Heart left ventricle (tissue), 16 donors: ENCODE data around the gene CFAP157. TPM values are rescaled to one million over a fixed set of nuclear protein-coding genes. Genes with fewer than 3 reads are reported as not detected.

Source experiments
- ATAC-seq, 4 donors: fragments of 200-7000 bp; cut with Tn5 transposase; one replicate each; pipeline ENCODE4 v1.9.1; 2020 to 2022; ENCODE audit warnings: moderate library complexity in 4 of 4, mild to moderate bottlenecking in 3 of 4, moderate number of reproducible peaks in 1 of 4
- DNase-seq, 5 donors: peaks; one replicate each; pipeline ENCODE4 v3.0.0-alpha.2; 2020
- H3K27ac ChIP-seq, 12 donors: fragments of 200-600 bp; sonication (generic) in 4 of 12; one replicate each; pipeline versions ENCODE4 v1.5.0 to v1.8.0; 2016 to 2022; ENCODE audit warnings: mild to moderate bottlenecking in 2 of 12
- H3K27me3 ChIP-seq, 9 donors: fragments of 200-600 bp; sonication (generic) in 2 of 9; one replicate each; pipeline versions ENCODE4 v1.5.1 to v1.8.0; 2016 to 2022; ENCODE audit warnings: mild to moderate bottlenecking in 3 of 9
- H3K36me3 ChIP-seq, 9 donors: fragments of 200-600 bp; sonication (generic) in 2 of 9; one replicate each; pipeline versions ENCODE4 v1.5.0 to v1.8.0; 2018 to 2022; ENCODE audit warnings: mild to moderate bottlenecking in 2 of 9
- H3K4me1 ChIP-seq, 12 donors: fragments of 200-600 bp; sonication (generic) in 4 of 12; one replicate each; pipeline versions ENCODE4 v1.5.0 to v1.8.0; 2016 to 2022; ENCODE audit warnings: mild to moderate bottlenecking in 3 of 12
- H3K4me3 ChIP-seq, 12 donors: fragments of 200-600 bp; sonication (generic) in 4 of 12; one replicate each; pipeline versions ENCODE4 v1.5.0 to v1.8.0; 2017 to 2022; ENCODE audit warnings: mild to moderate bottlenecking in 9 of 12, moderate library complexity in 4 of 12
- H3K9me3 ChIP-seq, 12 donors: fragments of 200-600 bp; sonication (generic) in 4 of 12; one replicate each; pipeline versions ENCODE4 v1.5.0 to v1.8.0; 2016 to 2022; ENCODE audit warnings: mild to moderate bottlenecking in 1 of 12
- POLR2A ChIP-seq, 2 donors: fragments of 450-650 bp; IDR thresholded peaks; one replicate each; pipeline ENCODE4 v1.6.1; 2017; ENCODE audit warnings: antibody characterized with exemption in 2 of 2, mild to moderate bottlenecking in 2 of 2, moderate library complexity in 2 of 2
- WGBS, 4 donors: extraction: QIAGEN DNeasy Blood & Tissue Kit in 2 of 4; methylation state at CpG; one replicate each; pipeline versions ENCODE4 v1.1.5 to v1.1.7; 2013 to 2018; 5-methylcytosine and 5-hydroxymethylcytosine counted together
- intact Hi-C, 10 donors: fragments of 100-400 bp; cut with DNase I; formaldehyde crosslinking; loops; one replicate each; pipeline versions ENCODE4 v1.11.1 to v1.14.2; 2022
- long read RNA-seq, 3 donors: library from polyadenylated mRNA; unstranded; transcript quantifications; one replicate each; pipeline ENCODE4 v2.0.0, GENCODE V29; 2020 to 2021
- polyA plus RNA-seq, 2 donors: library from polyadenylated mRNA; stranded (reverse); fragments of 200-250 nt; gene quantifications; one replicate each; pipeline ENCODE4 v1.2.3, GENCODE V29; 2013
- total RNA-seq, 9 donors: library from RNA; depleted of rRNA in 2 of 9; stranded (reverse); fragments of >200 nt in 2 of 9; fragmentation: NEBNext Ultra II Directional in 3 of 9; extraction: Animal tissue kit (Norgen Biotek cat#: 25700) in 3 of 9; gene quantifications; one replicate each; pipeline versions ENCODE4 v1.1.0 to v1.2.4, GENCODE V29; 2016 to 2023
- TF ChIP-seq, protein P1 (sequence below), 12 donors: fragments of 200-600 bp; sonication (generic) in 4 of 12; IDR thresholded peaks; one replicate each; pipeline versions ENCODE4 v1.5.0 to v1.8.0; 2018 to 2022; ENCODE audit warnings: antibody characterized with exemption in 12 of 12, mild to moderate bottlenecking in 5 of 12
- donor health status: ischemic (EF 13 %, LVEDD 7.1; RV severe dilation, severe dysfunction).
- donor health status: healthy with polysubstance abuse.
- donor health status: DM: no; HTN: yes; CAD: no.
- donor health status: DM: no; HTN: no; CAD: no.
- donor health status: ischemic (EF 25% LVEDD 6.9; RV normal size, moderate dysfunction).
- donor health status: ischemic (EF 25% LVEDD 5.7; RV mildly dilated, moderate dysfunction).
- donor health status: healthy.
- donor health status: DM: yes; HTN: yes; CAD: no.
- donor health status: ischemic (EF 35%, LVEDD 5.7; RV mildly dilated, moderate dysfunction).
- donor health status: nonischemic (EF 11% LVEDD 7.7; RV severe dilation, severe dysfunction).
- donor health status: DM: yes; HTN: yes; CAD: no.
- donor health status: PGD.
- donor health status: ischemic (EF 29% LVEDD 5.4; RV normal size, mild dysfunction).
- donor health status: nonischemic (EF 23%, LVEDD 6.1; RV moderate dilation, normal function).

Gene CFAP157
- under 1 TPM in 2 of 9 donors, not detected in 7; 0.15 to 0.87 TPM for total RNA-seq
- polyA plus RNA-seq, result under 1 TPM; 0.08 TPM
- long read RNA-seq, donor 1, partial matches to known transcripts, result 0 of 1 reads
- long read RNA-seq, donor 1, other reads (novel, unspliced or antisense), result 1 of 1 reads
- long read RNA-seq, donor 2, partial matches to known transcripts, result 0 of 2 reads
- long read RNA-seq, donor 2, other reads (novel, unspliced or antisense), result 2 of 2 reads
- long read RNA-seq, donor 3, result 0 reads

DNA sequence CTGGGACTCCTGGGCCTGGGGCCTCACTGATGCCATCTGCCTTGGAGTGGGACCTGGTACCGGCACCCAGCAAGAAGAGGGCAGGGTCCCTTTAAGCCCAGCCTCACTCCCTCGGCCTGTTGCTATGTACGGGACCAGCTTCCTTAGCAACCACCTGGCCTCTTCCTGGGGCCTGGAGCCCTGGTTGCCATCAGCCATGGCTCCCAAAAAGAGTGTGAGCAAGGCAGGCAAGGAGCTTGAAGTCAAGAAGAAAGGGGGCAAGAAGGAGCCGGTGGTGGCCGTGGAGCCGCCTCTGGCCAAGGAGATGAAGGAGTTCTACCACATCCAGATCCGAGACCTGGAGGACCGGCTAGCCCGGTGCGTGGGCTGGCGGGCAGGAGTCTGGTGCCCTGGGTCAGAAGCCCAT lies at the start of gene CFAP157:
CFAP157 (plus strand) TSS at position 153 of the 406 bp plus-strand sequence; CDS start at position 197, 44 bp downstream.
- Histone ChIP-seq H3K9me3 (no peaks in the 10 kb centered on the region), H3K4me3 (no peak within 1 kb of the TSS), H3K27me3 (no peaks in the 10 kb centered on the region), H3K4me1 (peaks cover 0 to 9% (median 0%) of the 10 kb centered on the region in 12 donors), H3K36me3 (no peaks in the 10 kb centered on the region), H3K27ac (no peak within 1 kb of the TSS)
- TF ChIP-seq, protein P1, sequence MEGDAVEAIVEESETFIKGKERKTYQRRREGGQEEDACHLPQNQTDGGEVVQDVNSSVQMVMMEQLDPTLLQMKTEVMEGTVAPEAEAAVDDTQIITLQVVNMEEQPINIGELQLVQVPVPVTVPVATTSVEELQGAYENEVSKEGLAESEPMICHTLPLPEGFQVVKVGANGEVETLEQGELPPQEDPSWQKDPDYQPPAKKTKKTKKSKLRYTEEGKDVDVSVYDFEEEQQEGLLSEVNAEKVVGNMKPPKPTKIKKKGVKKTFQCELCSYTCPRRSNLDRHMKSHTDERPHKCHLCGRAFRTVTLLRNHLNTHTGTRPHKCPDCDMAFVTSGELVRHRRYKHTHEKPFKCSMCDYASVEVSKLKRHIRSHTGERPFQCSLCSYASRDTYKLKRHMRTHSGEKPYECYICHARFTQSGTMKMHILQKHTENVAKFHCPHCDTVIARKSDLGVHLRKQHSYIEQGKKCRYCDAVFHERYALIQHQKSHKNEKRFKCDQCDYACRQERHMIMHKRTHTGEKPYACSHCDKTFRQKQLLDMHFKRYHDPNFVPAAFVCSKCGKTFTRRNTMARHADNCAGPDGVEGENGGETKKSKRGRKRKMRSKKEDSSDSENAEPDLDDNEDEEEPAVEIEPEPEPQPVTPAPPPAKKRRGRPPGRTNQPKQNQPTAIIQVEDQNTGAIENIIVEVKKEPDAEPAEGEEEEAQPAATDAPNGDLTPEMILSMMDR (IDR thresholded peaks at IDR 0.05), result no peak
- WGBS, 4 donors, result 55 to 69% (median 66%) methylated on average over 11 of the region's 11 CpGs
- ATAC-seq (peak in 2 of 4 donors; percentile 17 to 30), DNase-seq (no peak)
- intact Hi-C loops, result no loop called here

DNA sequence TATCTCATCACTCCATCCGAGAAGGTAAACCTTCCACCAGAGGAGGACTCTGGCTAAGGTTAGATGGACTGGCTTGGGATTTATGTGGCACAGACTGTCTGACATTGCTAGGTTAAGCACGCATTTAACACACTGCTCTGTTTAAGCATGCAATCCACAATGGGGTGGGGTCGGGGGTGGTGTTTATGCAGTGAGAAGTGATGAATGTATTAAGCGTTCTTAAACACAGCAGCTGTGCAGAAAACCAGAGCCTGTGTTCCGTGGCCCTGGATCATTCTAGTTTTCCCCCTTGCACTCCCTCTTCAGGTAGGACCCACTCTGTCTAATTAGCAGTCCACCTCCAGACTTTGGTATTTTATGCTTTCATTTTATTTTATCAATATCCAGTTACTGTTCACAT lies 48.4 kb upstream of the CFAP157 start:
- H3K4me3 ChIP-seq, result no peak overlapping the region
- H3K9me3 ChIP-seq, result no peaks in the 10 kb centered on the region
- no peaks in the 10 kb centered on the region for H3K27me3 ChIP-seq
- intact Hi-C loops, result loop anchor here in 1 of 10 donors (10.0 kb wide), 1 partner anchor 54 kb away; no protein-coding TSS in a partner anchor
- no peaks in the 10 kb centered on the region for H3K4me1 ChIP-seq
- ATAC-seq (no peak), DNase-seq (no peak)
- WGBS, 4 donors, result 90 to 94% (median 91%) methylated on average over 5 of the region's 5 CpGs
- peaks cover 0 to 94% (median 55%) of the 10 kb centered on the region in 9 donors for H3K36me3 ChIP-seq
- TF ChIP-seq, protein P1 (IDR thresholded peaks at IDR 0.05), result no peak
- no peak for TF ChIP-seq POLR2A (IDR thresholded peaks at IDR 0.05)
- H3K27ac ChIP-seq, result no peak overlapping the region

DNA sequence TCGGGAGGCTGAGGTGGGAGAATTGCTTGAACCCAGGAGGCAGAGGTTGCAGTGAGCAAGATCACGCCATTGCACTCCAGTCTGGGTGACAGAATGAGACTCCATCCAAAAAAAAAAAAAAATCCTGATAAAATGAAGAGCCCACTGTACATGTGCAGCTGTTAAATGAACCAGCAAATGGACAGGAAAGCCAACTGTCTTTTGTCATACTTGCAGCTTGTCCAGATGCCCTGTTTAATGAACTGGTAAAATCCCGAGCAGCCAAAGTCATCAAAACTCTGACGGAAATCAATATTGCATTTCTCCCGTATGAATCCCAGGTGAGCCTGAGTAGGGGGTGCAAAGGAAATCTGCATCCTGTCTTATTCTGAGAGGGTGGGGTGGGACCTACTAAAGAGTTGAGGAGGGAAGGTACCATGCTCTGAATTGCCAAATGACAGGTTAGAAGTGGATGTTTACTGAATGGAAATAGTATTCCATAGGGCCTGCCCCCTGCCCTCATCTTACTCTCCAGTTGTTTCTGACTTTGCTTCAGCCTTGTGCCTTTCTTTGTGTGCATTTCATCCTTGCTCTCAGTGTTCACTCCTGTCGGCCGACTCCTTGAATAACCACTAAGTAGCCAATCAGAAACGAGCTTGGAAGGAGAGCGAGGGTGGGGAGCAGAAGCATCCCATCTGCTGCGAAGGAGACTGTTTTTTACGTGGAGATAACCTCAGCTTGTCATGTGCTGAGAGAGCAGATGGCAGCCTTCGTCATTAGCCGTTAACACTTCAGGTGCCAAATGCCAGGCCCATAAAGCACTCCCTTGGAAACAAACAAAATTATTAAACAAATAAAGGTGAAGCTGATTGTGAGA lies 45.7 kb upstream of the CFAP157 start:
- TF ChIP-seq, protein P1 (IDR thresholded peaks at IDR 0.05), result no peak
- no peak for TF ChIP-seq POLR2A (IDR thresholded peaks at IDR 0.05)
- H3K36me3 ChIP-seq, result peaks cover 0 to 94% (median 66%) of the 10 kb centered on the region in 9 donors
- ATAC-seq, result no peak

DNA sequence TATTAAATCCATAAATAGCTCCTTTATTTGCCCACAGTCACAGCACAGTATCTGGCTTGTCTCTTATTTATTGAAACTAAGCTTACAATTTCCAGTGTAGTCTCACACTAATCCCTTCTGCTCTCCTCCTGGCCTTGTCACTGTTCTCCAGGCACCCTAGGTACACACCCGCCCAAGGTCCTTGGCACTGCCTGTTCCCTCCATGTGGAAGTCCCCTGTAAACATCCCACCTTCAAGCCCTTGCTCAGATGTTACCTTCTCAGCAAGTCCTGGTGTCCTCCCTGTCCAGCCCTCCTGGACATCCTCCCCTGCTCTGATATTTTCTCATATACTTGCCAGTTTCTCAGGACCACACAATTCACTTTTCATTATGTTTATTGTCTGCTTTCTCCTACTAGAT lies 44.2 kb upstream of the CFAP157 start:
- H3K36me3 ChIP-seq, result peaks cover 0 to 99% (median 73%) of the 10 kb centered on the region in 9 donors
- H3K4me1 ChIP-seq, result peaks cover 0 to 15% (median 0%) of the 10 kb centered on the region in 12 donors
- H3K27me3 ChIP-seq, result no peaks in the 10 kb centered on the region
- ATAC-seq (peak in 1 of 4 donors; percentile 29), DNase-seq (no peak)
- WGBS, 4 donors, result 92 to 98% (median 95%) methylated on average over 1 of the region's 1 CpG
- intact Hi-C loops, result loop anchor here in 1 of 10 donors (10.0 kb wide), 1 partner anchor 48 kb away; the partner anchor contains the start of gene STXBP1
- no peak for TF ChIP-seq POLR2A (IDR thresholded peaks at IDR 0.05)
- TF ChIP-seq, protein P1 (IDR thresholded peaks at IDR 0.05), result no peak
- H3K27ac ChIP-seq, result no peak overlapping the region
- no peak overlapping the region for H3K4me3 ChIP-seq
- H3K9me3 ChIP-seq, result no peaks in the 10 kb centered on the region

More for the DNA sequence above, 45.7 kb upstream of the CFAP157 start:
- H3K9me3 ChIP-seq, result no peaks in the 10 kb centered on the region
- intact Hi-C loops, result loop anchor here in 1 of 10 donors (10.0 kb wide), 1 partner anchor 46 kb away; the partner anchor contains the start of gene STXBP1
- no peaks in the 10 kb centered on the region for H3K27me3 ChIP-seq
- peak overlapping the region in 1 of 12 donors; percentile 5 for H3K27ac ChIP-seq
- no peak for DNase-seq
- no peak overlapping the region for H3K4me3 ChIP-seq
- 68 to 70% (median 69%) methylated on average over 13 of the region's 13 CpGs for WGBS, 4 donors
- peaks cover 0 to 15% (median 0%) of the 10 kb centered on the region in 12 donors for H3K4me1 ChIP-seq
